Measurements from ENCODE around the gene MFRP. TPM values are rescaled to one million over a fixed set of nuclear protein-coding genes. Genes with fewer than 3 reads are reported as not detected.

MFRP gene
- polyA plus RNA-seq, 4 donors = not detected

DNA sequence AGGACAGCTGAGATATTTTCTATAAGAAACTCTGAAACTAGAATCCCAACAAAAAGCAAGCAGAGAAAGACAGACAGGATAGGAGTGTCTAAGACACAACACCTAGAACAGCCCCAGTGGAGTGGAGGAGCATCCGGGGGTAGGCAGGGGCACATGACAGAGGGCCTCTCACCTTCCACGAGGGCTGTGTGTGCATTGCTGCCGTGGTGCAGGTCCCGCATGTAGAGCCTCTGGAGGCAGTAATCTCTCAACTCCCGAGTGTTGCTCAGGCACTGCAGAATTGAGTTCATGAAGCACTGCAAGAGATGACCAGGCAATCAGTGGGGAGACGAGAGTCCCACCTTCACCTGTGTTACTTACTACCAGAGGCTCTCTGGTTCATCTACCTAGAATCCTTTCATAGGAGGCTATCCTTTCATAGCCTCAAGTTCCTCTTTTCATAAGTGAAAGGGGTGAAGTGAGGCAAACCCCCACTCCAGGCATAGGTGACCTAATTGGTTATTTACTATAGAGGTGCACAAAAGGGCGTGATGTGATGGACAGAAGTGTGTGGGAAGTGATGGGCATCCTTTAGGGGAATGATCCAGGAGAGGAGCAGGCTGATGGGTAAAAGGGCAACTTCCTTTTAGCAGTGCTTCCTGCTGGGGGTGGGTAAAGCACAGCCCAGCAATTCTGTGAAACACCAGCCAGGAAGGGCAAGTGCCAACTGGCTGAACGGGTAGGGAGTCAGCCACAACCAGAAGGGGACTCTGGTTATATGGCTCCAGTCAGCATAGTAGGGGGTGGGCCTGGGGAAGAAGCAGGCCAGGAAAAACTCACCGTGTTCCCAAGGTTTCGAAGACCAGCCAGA is 13.1 kb upstream of the MFRP start:
- no peak for DNase-seq (ENCODE audit: low read depth in 4 of 4, low spot score in 2 of 4)

DNA sequence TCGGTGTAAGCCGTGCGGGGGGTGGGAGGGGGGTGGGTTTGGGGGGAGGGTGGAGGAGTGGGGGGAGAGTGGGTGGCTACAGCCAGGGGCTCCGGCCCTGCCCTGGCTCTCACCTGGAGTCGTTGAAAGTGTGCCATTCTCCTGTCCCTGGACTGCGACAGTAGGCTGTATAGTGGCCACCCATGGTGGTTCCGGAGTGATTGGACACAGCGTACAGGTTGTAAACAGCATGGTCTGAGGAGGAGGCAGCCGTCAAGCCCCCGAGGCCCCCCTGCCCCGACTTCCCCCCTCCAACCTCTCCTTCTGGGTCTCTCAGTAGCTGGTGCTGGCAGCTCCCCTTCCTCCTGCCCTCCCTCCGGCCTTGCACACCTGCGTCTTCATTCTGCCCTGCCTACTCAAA is 10.6 kb upstream of the MFRP start:
- DNase-seq (ENCODE audit: low read depth in 4 of 4, low spot score in 2 of 4) = no peak

DNA sequence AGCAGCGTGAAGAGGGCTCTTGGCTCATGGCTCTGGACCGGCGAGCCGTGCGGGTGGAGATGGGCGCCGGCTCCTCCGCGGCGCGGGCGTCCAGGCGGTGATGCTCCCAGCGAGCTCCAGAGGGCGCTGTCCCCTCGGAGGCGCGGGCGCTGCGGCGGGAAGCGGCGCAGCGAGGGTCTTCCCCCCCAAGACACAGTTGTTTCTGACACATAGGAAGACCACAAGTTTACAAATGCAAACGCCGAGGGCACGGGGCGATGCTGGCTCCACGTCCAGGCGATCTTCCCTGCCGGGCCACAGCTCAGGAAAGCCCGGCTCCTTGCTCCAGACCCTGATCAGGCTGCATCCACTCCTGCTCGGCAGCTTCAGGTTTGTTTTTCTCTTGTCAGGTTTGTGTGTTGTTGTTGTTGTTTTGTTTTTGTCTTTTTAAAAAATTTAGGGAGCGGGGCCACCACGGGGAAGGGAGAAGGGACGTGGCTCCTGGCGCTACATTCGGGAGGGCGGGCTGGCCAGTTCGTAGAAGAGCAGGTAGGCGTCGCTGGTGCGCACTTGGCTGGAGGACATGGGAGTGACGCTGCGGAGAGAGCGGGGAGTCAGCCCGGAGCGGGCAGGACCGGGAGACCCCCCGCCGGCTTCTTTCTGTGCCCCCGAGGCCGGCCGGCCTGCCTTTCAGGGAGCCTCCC is 10.0 kb upstream of the MFRP start:
- DNase-seq (ENCODE audit: low read depth in 4 of 4, low spot score in 2 of 4) = peak in 1 of 4 donors; percentile 78

DNA sequence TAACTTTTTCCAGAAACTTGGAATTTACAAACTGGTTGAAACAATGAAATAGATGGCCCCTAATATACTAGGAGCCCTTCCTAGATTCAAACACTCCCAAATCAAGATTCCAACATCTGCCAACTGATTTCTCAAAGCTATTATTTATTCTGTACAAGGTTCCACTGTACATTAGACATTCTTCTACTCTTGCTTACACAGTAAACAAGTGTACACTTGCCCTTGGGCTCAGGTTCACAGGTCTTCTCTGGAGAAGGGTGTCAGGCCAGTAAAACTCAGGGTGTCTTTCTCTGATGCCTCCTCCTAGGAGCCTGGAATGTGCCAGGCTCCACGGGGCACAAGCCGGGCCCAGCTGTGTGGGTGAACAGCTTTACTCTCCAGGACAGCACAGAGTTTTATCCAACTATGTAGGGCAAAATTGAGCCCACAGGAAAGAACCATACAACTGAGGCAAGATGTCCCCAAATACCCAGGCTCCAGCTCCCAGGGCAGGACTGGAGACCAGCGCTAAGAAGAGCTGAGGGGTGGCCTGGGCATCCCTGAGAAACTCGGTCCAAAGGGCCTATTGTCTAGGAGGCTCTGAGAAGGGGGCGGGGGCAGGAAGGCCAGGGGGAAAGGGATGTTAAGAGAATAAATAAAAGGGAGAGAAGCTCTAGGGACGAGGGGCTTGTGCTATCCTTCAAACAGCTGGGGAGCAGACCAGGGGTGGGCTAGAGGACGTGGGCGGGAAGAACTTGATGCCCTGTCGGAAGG is 8.8 kb upstream of the MFRP start:
- no peak for DNase-seq (ENCODE audit: low read depth in 4 of 4, low spot score in 2 of 4)

DNA sequence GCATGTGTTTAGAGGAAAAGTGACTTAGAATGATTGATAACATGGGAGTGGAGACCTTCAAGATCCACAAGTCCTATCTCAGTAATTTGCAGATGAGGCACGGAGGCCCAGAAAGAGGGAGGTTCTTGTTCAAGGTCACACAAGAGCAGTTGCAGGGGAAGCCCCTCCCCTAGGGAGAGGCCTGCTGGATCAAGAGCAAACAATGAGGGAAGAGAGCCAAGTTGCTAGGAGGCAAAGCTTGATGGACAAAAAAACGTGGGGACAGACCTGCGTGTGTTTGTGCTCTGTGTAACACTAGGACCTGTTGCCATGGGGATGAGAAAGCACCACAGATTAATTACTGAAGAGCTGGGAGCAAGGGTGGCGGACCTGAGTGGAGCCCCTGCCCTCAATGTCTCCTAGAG is 6.4 kb upstream of the MFRP start:
- DNase-seq (ENCODE audit: low read depth in 4 of 4, low spot score in 2 of 4) = no peak

DNA sequence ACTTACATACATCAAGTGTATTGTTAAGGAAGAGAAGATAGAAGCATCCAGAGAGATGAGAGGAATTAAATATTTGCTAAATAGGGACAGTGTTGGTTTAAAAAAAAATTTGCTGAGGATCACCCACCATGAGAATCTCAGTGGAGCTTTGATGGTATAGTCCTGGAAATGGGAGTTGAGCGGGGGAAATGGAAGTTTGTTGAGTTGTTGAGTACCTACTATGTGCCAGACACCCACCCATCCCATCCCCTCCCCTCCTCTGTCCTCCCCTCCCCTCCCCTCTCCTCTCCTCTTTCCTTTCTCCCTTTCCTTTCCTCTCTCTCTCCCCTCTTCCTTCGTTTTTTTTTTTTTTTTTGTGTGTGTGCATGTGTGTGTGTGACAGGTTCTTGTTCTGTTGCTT is 4.7 kb upstream of the MFRP start:
- no peak for DNase-seq (ENCODE audit: low read depth in 4 of 4, low spot score in 2 of 4)

DNA sequence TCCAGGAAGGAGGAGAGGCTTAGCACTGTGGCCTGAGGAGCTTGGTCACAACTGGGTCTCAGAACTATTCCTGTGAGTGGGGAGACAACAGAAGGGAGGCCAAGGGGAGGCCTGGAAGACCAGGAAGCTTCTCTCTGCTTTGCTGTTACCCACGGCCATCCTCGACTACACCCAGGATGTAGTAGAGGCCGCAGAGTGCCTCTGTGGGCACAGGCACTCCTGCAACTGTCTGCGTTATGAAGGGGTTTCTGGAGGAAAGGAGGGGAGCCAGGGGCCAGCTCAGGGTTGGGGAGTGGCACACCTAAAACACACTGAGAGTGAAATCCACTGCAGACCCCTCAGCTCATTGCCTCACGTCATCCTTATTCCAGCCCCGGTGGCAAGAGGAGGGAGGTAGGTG is 3.8 kb upstream of the MFRP start:
- DNase-seq (ENCODE audit: low read depth in 4 of 4, low spot score in 2 of 4) = no peak

DNA sequence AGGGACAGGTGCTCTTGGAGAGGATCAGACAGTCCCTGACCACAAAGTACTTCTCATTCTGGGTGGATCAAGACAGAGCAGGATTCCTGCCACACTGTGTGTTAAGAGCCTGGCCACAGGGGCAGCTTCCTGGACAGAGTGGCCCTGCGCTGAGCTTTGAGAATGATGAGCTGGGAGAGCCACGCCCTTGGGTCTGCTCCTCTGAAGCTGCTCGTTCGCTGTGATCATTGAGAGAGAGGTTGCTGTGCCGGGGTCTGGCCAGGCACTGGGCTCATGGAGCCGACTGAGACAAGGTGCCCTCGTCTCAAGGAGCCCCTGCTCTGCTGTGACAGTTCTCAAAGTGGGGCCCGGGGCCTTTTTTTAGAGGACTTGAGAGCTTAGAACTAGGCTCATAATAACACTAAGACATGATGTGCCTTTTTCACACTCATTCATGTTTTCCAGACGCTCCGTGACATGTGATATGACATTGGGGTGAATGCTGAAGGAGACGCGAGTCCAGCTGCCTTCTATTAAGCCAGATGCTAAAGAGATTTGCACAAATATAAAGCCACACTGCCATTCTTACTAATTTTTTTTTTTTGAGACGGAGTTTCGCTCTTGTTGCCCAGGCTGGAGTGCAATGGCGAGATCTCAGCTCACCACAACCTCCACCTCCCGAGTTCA is 1.6 kb upstream of the MFRP start:
- DNase-seq (ENCODE audit: low read depth in 4 of 4, low spot score in 2 of 4) = no peak

DNA sequence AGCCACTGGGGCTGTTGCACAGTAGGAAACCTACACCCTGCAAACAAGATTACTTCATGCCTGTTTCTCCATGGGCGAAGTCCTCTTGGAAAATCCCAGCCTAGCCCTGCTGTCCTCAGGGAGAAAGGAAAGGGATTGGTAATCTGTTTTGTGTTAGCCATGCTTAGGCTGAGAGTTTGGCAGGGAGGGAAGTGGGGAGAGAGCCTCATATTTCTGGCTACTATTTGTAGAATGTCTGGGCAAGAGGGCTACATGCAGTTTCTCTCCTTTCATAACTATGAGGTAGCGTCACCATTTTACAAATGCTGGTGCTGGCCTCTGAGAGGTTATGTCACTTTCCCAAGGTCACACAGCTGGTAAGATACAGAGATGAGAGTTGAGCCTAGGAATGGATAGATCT is 737 bp upstream of the MFRP start:
- DNase-seq (ENCODE audit: low read depth in 4 of 4, low spot score in 2 of 4) = no peak

DNA sequence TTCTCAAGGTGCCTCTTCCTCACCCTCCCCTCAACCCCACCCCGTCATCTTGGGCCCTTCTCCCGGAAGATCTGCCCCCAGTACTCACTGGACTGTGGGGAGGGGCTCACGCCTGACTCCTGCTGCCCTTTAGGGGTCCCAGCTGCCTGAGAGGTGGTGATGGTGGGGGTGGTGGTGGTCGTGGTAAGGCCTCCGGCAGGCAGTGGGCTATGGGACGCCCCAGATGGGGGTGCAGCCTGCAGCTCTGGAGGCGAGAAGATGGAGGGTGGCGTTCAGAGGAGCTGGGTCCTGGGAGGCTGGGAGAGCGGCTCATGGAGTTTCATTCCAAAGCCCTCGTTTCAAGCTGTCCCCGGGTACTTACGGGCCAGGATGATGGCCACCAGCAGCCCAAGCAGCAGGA is 820 bp downstream of the MFRP start:
- no peak for DNase-seq (ENCODE audit: low read depth in 4 of 4, low spot score in 2 of 4)

DNA sequence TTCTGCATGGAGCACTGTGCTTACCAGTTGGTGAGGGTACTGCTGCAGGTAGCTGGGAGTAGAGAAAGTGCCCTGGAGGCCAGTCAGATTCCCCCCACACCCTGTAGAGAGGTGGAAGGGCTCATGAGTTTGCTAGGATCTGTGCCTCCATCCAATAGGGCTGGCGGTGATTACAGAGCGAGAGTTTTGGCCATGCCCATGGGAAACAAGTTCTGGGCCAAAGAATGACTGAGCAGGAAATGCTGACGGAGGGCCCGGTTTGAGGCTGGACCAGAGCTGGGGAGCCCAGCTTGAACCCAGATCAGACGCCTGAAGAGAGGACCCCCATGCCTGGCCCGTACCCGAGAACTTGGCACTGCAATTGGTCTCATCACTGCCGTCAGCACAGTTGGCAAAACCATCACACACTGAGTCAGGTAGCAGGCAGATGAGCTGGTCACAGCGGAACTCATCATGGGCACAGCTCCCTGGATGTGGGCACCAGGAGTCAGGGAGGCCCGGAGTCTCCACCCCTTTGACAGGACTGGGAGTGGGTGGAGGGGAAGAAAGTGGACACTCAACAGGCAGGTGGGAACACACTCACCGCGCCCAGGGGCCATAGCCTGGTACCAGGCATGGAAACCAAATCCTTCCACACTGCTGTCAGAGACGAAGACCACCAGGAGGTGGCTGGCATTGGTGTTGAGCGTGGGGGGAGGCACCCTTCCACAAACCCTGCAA is 2.1 kb downstream of the MFRP start:
- no peak for DNase-seq (ENCODE audit: low read depth in 4 of 4, low spot score in 2 of 4)

DNA sequence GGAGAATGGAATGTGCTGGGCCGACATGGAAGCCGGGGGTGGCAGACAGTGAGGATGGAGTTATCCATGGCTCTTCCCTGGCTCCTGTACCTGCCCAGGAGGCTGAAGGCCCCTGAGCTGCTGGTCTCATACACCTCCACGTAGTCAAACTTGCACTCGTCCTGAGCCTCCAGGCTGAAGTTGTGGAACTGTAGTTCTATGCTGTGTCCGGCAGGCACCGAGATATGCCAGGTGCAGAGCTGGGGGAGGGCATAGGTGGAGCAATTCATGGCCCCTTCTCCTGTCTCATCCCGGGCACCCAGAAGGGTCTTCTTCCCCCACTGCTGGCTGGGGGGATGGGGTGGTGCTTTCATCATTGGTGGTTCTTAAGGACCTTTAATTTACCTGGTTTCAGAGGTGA is 2.8 kb downstream of the MFRP start:
- DNase-seq (ENCODE audit: low read depth in 4 of 4, low spot score in 2 of 4) = no peak

DNA sequence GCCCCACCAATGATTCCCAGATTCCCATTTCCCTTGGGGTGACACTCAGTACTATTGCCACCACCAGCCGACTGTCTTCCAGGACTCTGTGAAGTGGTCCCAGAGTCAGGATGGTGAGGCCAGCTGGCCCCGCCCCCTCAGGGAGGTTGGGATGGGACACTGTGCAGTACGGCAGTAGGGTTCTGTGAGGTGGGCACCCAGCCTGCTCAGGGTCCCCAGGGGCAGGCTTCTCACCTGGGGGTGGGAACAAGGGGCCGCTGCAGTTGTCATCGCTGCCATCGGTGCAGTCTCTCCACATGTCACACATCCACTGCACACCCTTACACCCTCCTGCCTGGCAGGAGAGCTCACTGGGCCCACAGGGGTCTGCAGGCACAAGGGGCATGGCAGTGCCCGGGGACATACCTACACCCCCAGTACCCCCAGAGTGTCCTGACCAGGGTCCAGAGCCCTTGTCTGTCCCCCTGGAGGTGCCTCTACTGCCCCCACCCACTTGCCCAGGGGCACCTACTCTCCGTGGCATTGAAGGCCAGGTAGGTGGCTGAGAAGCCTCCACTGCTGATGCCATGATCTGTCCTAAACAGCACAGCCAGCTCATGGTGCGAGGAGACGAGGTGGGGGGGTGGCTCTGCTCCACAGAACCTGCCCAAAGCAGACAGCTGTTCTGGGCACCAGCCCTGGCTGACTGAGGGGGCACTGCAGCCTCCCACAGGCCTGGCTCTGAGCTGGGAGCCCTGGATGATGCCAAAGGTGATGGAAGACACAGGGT is 4.0 kb downstream of the MFRP start:
- no peak for DNase-seq (ENCODE audit: low read depth in 4 of 4, low spot score in 2 of 4)

DNA sequence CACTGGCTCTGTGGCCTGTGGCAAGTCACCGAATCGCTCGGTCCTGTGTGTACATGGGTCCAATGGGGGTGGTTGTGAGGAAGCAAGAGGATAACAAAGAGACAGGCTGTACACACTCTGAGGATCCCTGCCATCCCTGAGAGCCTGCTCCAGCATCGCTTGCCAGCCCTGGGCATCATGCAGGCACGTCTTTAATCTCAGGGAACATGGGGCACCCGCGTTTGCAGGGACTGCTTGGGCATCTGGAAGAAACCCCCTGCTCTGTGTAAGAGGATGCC is 4.5 kb downstream of the MFRP start:
- no peak for DNase-seq (ENCODE audit: low read depth in 4 of 4, low spot score in 2 of 4)

DNA sequence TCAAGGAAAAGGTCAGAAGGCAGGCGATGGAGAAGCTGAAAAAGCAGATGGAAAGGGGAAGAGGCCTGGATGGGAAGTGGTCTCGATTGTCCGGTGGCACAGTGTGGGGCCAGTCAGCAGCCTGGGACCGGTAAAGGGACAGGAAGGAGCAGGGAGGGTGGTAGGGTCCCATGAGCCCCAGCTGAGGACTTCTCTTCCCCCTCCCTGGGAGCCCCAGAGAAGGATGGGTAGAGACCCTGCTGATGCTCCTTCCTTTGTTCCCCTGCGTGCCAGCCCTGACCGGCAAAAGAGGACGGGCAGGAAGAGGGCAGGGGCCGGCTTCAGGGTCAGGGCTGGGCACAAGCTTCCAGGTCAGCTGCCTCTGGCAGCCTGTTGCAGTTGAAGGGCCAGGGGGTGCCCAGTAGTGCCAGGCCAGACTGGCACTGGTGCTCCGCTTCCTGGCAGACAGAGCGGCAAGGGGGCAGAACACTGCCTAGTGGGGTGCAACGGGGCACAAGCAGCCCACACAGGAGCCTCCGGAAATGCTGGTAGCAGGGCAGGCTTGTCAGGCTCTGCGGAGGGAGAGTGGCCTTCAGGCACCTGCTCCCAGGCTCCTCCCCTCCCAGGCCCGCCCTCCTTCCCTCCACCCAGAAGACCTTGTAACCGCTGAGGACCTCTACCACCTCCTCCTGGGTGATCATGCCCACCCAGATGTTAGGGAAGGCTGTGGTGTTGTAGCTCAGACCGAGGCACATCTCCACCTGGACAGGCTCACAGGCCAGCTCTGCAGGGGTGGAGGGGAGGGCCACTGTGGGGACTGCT is 5.1 kb downstream of the MFRP start:
- no peak for DNase-seq (ENCODE audit: low read depth in 4 of 4, low spot score in 2 of 4)

DNA sequence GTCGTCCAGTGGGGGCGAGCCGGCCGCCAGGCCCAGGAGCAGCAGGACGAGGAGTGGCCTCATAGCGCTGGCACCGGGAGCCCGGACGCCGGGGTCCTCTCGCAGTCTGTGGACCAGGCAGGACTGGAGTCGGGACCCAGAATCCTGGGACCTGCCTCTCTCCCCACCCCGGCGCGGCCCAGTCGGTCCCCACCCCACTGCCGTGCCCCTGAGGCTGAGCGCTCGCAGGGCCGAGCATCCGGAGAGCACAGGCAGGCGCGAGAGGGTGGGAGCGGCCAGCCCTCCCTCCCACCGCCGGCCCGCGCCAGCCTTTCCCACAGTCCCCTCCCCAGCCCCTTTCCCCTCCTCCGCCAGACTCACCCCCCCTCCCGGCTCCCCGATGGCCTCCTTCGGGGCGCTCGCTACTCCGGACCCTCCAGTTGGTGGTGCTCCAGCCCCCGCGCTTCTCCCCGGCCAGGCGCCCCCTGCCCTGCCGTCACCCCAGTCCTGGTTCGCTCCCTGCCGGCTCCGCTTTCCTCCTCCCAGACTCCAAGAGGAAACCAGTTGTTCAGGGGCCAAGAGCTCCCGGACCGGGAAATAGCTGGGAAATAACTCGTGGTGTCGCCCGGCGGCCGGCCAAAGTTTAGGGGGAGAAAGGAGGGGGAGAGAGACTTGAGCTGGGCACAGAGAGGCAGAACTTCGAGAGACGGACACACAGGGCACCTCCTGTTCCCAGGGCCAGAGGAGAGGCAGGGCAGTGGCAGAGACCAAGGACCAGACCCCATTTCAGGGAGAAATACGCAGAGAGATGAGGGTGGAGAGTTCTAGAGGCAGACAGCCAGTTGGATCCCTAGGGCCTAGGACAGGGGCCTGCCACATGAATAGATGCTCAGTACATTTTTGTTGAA is 5.9 kb downstream of the MFRP start, which contains the start of gene C1QTNF5:
C1QTNF5 (minus strand) TSS at position 549 of the 887 bp plus-strand sequence; CDS start at position 63, 486 bp downstream.
- no peak for DNase-seq (ENCODE audit: low read depth in 4 of 4, low spot score in 2 of 4)

DNA sequence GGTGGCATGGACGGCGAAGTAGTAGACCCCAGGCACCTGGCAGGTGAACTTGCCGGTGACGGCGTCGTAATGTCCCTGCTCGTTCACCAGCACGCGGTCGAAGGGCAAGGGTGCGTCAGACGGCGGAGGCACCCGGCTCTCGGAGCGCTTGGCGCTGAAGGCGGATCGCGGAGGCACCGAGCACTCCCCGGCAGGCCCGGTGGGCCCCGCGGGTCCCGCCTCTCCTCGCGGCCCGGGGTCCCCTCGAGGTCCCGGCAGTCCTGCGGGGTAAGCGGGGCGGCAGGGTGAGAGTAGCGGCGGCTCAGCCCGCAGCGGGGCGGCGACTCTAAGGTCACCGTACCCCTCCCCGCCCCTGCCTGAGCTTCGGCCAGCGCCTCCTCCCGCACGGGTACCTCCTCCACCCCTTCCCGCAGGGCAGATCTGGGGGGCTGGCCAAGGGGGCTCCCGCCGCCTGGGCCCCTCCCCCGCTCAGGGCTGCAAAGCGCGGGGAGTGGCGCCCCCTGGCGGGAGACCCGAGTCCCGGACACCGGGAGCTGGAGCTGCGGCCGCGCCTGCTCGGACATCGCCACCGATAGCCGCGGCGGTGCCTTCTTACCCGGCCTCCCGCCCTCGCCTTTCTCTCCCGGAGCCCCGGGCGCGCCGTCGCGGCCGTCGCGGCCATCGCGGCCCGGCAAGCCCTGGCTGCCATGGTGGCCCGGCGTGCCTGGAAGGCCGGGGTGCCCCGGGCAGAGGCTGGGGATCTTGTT is 6.7 kb downstream of the MFRP start:
- no peak for DNase-seq (ENCODE audit: low read depth in 4 of 4, low spot score in 2 of 4)

Data from left renal cortex interstitium (tissue), 4 donors.